Upper lobe of left lung (tissue), 4 donors: ENCODE data around the gene TEDC1.

ENCODE experiments used
- CTCF ChIP-seq, 6 experiments: fragments of 450-650 bp in 4 of 6; fragments of 200-600 bp in 2 of 6; sonication (generic) in 2 of 6; IDR thresholded peaks; one replicate each; pipeline ENCODE4 v1.5.1; 2016 to 2019; ENCODE audit warnings: antibody characterized with exemption in 6 of 6
- EP300 ChIP-seq, 4 donors: sonication (generic); formaldehyde crosslinking; IDR thresholded peaks; one replicate each; pipeline ENCODE4 v1.5.1; 2017; ENCODE audit warnings: antibody characterized with exemption in 4 of 4, control low read depth in 2 of 4
- POLR2A ChIP-seq, 4 donors: fragments of 450-650 bp; IDR thresholded peaks; one replicate each; pipeline ENCODE4 v1.5.1; 2016 to 2017; ENCODE audit warnings: antibody characterized with exemption in 4 of 4, mild to moderate bottlenecking in 2 of 4
- POLR2AphosphoS5 ChIP-seq, 2 donors: sonication (generic); formaldehyde crosslinking; IDR thresholded peaks; one replicate each; pipeline ENCODE4 v1.5.1; 2017; ENCODE audit warnings: antibody characterized with exemption in 2 of 2

GRCh38 chr14:105487986-105488777 lies 2.9 kb upstream of the TEDC1 start:
- TF ChIP-seq POLR2AphosphoS5 (IDR thresholded peaks at IDR 0.05) (no peak), CTCF (IDR thresholded peaks at IDR 0.05) (peak in 2 of 6 experiments; percentile 8 to 23), POLR2A (IDR thresholded peaks at IDR 0.05) (no peak), EP300 (IDR thresholded peaks at IDR 0.05) (no peak)
